T-helper 2 cell treated with Interferon-gamma antibody and Interleukin-4, amounts not matched to agents 5 μg/mL and 100 μg/mL, for 36 hours (primary cell): ENCODE results near the gene CLDN24.

ENCODE experiments used
- DNase-seq: peaks from one replicate; pipeline ENCODE4 v3.0.0; 2021; ENCODE audit warnings: low spot score
- H3K27ac Mint-ChIP-seq: one replicate; pipeline ENCODE4 v1.8.0; 2021; ENCODE audit warnings: mild to moderate bottlenecking, mixed read lengths
- H3K27me3 Mint-ChIP-seq: one replicate; pipeline ENCODE4 v1.8.0; 2021; ENCODE audit warnings: low read depth, mixed read lengths
- H3K36me3 Mint-ChIP-seq: one replicate; pipeline ENCODE4 v1.8.0; 2021; ENCODE audit warnings: low read depth, mixed read lengths
- H3K4me1 Mint-ChIP-seq: one replicate; pipeline ENCODE4 v1.8.0; 2021; ENCODE audit warnings: low read depth, mixed read lengths
- H3K4me3 Mint-ChIP-seq: one replicate; pipeline ENCODE4 v1.8.0; 2022; ENCODE audit warnings: mild to moderate bottlenecking, moderate library complexity, mixed read lengths
- H3K9me3 Mint-ChIP-seq: one replicate; pipeline ENCODE4 v1.8.0; 2021; ENCODE audit warnings: mixed read lengths

Gene CLDN24

GRCh38 chr4:183353557-183353956 lies 31.3 kb upstream of the CLDN24 start:
- Mint-ChIP-seq H3K4me1 (no peaks in the 10 kb centered on the region), H3K27me3 (peaks cover 2% of the 10 kb centered on the region), H3K9me3 (no peaks in the 10 kb centered on the region), H3K36me3 (no peaks in the 10 kb centered on the region), H3K27ac (no peak overlapping the region), H3K4me3 (no peak overlapping the region)
- DNase-seq = no peak

- Mint-ChIP-seq H3K9me3 (no peaks in the 10 kb centered on the region), H3K36me3 (no peaks in the 10 kb centered on the region), H3K4me3 (no peak overlapping the region), H3K4me1 (no peaks in the 10 kb centered on the region), H3K27me3 (peaks cover 2% of the 10 kb centered on the region), H3K27ac (no peak overlapping the region)
- no peak for DNase-seq
Observed at GRCh38 chr4:183352546-183352945, 30.3 kb upstream of the CLDN24 start.

- Mint-ChIP-seq H3K4me1 (no peaks in the 10 kb centered on the region), H3K9me3 (no peaks in the 10 kb centered on the region), H3K27ac (no peak overlapping the region), H3K27me3 (peaks cover 2% of the 10 kb centered on the region), H3K36me3 (no peaks in the 10 kb centered on the region), H3K4me3 (no peak overlapping the region)
- no peak for DNase-seq
Observed at GRCh38 chr4:183350317-183351071, 28.3 kb upstream of the CLDN24 start.

- Mint-ChIP-seq H3K4me1 (no peaks in the 10 kb centered on the region), H3K36me3 (no peaks in the 10 kb centered on the region), H3K27ac (no peak overlapping the region), H3K9me3 (no peaks in the 10 kb centered on the region), H3K4me3 (no peak overlapping the region), H3K27me3 (no peaks in the 10 kb centered on the region)
- DNase-seq = no peak
Observed at GRCh38 chr4:183349673-183350072, 27.4 kb upstream of the CLDN24 start.

GRCh38 chr4:183348706-183349659 lies 26.8 kb upstream of the CLDN24 start:
- no peak overlapping the region for H3K4me3 Mint-ChIP-seq
- no peaks in the 10 kb centered on the region for H3K4me1 Mint-ChIP-seq
- H3K9me3 Mint-ChIP-seq = no peaks in the 10 kb centered on the region

GRCh38 chr4:183348136-183348535 lies 25.9 kb upstream of the CLDN24 start:
- Mint-ChIP-seq H3K27ac (no peak overlapping the region), H3K4me3 (no peak overlapping the region), H3K36me3 (no peaks in the 10 kb centered on the region), H3K4me1 (no peaks in the 10 kb centered on the region), H3K9me3 (no peaks in the 10 kb centered on the region), H3K27me3 (peaks cover 1% of the 10 kb centered on the region)
- DNase-seq = no peak

More at GRCh38 chr4:183348706-183349659, 26.8 kb upstream of the CLDN24 start:
- Mint-ChIP-seq H3K36me3 (no peaks in the 10 kb centered on the region), H3K27ac (no peak overlapping the region), H3K27me3 (no peaks in the 10 kb centered on the region)
- peak; percentile 35 for DNase-seq

GRCh38 chr4:183347566-183347965 lies 25.3 kb upstream of the CLDN24 start:
- peaks cover 4% of the 10 kb centered on the region for H3K27me3 Mint-ChIP-seq
- no peaks in the 10 kb centered on the region for H3K4me1 Mint-ChIP-seq
- H3K27ac Mint-ChIP-seq = no peak overlapping the region
- DNase-seq = no peak
- no peaks in the 10 kb centered on the region for H3K9me3 Mint-ChIP-seq
- no peak overlapping the region for H3K4me3 Mint-ChIP-seq
- no peaks in the 10 kb centered on the region for H3K36me3 Mint-ChIP-seq

GRCh38 chr4:183347146-183347545 lies 24.9 kb upstream of the CLDN24 start:
- Mint-ChIP-seq H3K27me3 (peaks cover 5% of the 10 kb centered on the region), H3K36me3 (no peaks in the 10 kb centered on the region), H3K4me1 (no peaks in the 10 kb centered on the region), H3K27ac (no peak overlapping the region), H3K4me3 (no peak overlapping the region), H3K9me3 (no peaks in the 10 kb centered on the region)
- DNase-seq = no peak

GRCh38 chr4:183345261-183345660 lies 23.0 kb upstream of the CLDN24 start:
- Mint-ChIP-seq H3K36me3 (no peaks in the 10 kb centered on the region), H3K9me3 (no peaks in the 10 kb centered on the region), H3K27me3 (peaks cover 7% of the 10 kb centered on the region), H3K4me1 (no peaks in the 10 kb centered on the region), H3K4me3 (no peak overlapping the region), H3K27ac (no peak overlapping the region)
- DNase-seq = no peak

GRCh38 chr4:183344523-183345255 lies 22.5 kb upstream of the CLDN24 start:
- Mint-ChIP-seq H3K9me3 (no peaks in the 10 kb centered on the region), H3K4me1 (no peaks in the 10 kb centered on the region), H3K36me3 (no peaks in the 10 kb centered on the region), H3K27me3 (peaks cover 7% of the 10 kb centered on the region), H3K27ac (no peak overlapping the region), H3K4me3 (no peak overlapping the region)
- no peak for DNase-seq

- H3K4me1 Mint-ChIP-seq = no peaks in the 10 kb centered on the region
- no peak overlapping the region for H3K4me3 Mint-ChIP-seq
- H3K36me3 Mint-ChIP-seq = no peaks in the 10 kb centered on the region
- H3K27ac Mint-ChIP-seq = no peak overlapping the region
- H3K27me3 Mint-ChIP-seq = peaks cover 7% of the 10 kb centered on the region
- no peak for DNase-seq
- no peaks in the 10 kb centered on the region for H3K9me3 Mint-ChIP-seq
Observed at GRCh38 chr4:183343730-183344129, 21.5 kb upstream of the CLDN24 start.

GRCh38 chr4:183342541-183343533 lies 20.6 kb upstream of the CLDN24 start:
- DNase-seq = no peak
- no peaks in the 10 kb centered on the region for H3K9me3 Mint-ChIP-seq
- peaks cover 7% of the 10 kb centered on the region for H3K27me3 Mint-ChIP-seq
- no peaks in the 10 kb centered on the region for H3K4me1 Mint-ChIP-seq
- no peak overlapping the region for H3K27ac Mint-ChIP-seq
- H3K36me3 Mint-ChIP-seq = no peaks in the 10 kb centered on the region
- no peak overlapping the region for H3K4me3 Mint-ChIP-seq

- Mint-ChIP-seq H3K9me3 (no peaks in the 10 kb centered on the region), H3K27ac (no peak overlapping the region)
- DNase-seq = no peak
Observed at GRCh38 chr4:183337833-183338232, 15.6 kb upstream of the CLDN24 start.

More at GRCh38 chr4:183337833-183338232, 15.6 kb upstream of the CLDN24 start:
- Mint-ChIP-seq H3K27me3 (peaks cover 3% of the 10 kb centered on the region), H3K36me3 (no peaks in the 10 kb centered on the region), H3K4me1 (peaks cover 5% of the 10 kb centered on the region), H3K4me3 (no peak overlapping the region)
